ENCODE results near the gene N4BP2L1. TPM values are rescaled to one million over a fixed set of nuclear protein-coding genes. Genes with fewer than 3 reads are reported as not detected.
A peak's percentile ranks its signal among the peaks of the same experiment; 100 is the strongest.

Gene N4BP2L1
- total and polyA plus RNA-seq, 9 donors: 4.6 to 7.9 (median 6.4) TPM

DNA sequence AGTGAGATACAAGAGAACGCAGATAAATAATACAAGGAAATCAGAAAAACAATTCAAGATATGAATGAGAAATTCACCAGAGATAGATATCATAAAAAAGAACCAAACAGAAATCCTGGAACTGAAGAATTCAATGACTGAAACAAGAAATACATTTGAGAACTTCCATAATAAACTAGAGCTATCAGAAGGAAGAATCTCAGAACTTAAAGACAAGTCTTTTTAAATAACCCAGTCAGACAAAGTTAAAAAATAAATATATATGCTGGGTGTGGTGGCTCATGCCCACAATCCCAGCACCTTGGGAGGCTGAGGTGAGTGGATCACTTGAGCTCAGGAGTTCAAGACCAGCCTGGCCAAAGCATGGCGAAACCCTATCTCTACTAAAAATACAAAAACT lies 28.7 kb upstream of the N4BP2L1 start:
- Histone ChIP-seq H3K4me3 (ENCODE audit: low read length) (no peak overlapping the region), H3K9me3 (replicated peaks; ENCODE audit: control insufficient read depth, low read depth, low read length) (peaks cover 14% of the 10 kb centered on the region), H3K36me3 (ENCODE audit: control insufficient read depth, insufficient read depth, low read length) (no peaks in the 10 kb centered on the region), H3K4me1 (ENCODE audit: control insufficient read depth, insufficient read depth, low read length) (no peaks in the 10 kb centered on the region), H3K27me3 (ENCODE audit: control insufficient read depth, insufficient read depth, low read length) (no peaks in the 10 kb centered on the region), H3K27ac (ENCODE audit: low read length) (no peak overlapping the region)
- WGBS (ENCODE audit: insufficient coverage): no CpG with 5 or more reads among the region's 2 CpGs
- DNase-seq: no peak

DNA sequence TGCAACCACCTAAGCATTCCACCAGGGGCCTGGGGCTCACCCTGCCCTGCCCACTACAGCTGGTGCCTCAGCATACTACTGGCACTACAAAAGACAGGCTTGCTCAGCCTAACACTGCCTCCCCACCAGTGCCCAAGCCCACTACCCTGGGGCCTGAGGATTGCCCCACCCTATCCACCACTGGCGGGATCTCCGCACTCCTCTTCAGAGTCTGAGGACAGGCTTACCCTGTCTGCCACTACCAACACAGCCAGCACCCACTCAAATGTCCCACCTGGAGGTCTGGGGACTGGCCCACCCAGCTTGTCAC lies 27.6 kb upstream of the N4BP2L1 start:
- H3K27ac ChIP-seq (ENCODE audit: low read length): no peak overlapping the region
- H3K4me3 ChIP-seq (ENCODE audit: low read length): no peak overlapping the region
- no peak for DNase-seq
- peaks cover 16% of the 10 kb centered on the region for H3K9me3 ChIP-seq (replicated peaks; ENCODE audit: control insufficient read depth, low read depth, low read length)
- WGBS (ENCODE audit: insufficient coverage): 100% methylated on average over 1 of the region's 2 CpGs
- H3K4me1 ChIP-seq (ENCODE audit: control insufficient read depth, insufficient read depth, low read length): no peaks in the 10 kb centered on the region
- H3K36me3 ChIP-seq (ENCODE audit: control insufficient read depth, insufficient read depth, low read length): no peaks in the 10 kb centered on the region
- no peaks in the 10 kb centered on the region for H3K27me3 ChIP-seq (ENCODE audit: control insufficient read depth, insufficient read depth, low read length)

DNA sequence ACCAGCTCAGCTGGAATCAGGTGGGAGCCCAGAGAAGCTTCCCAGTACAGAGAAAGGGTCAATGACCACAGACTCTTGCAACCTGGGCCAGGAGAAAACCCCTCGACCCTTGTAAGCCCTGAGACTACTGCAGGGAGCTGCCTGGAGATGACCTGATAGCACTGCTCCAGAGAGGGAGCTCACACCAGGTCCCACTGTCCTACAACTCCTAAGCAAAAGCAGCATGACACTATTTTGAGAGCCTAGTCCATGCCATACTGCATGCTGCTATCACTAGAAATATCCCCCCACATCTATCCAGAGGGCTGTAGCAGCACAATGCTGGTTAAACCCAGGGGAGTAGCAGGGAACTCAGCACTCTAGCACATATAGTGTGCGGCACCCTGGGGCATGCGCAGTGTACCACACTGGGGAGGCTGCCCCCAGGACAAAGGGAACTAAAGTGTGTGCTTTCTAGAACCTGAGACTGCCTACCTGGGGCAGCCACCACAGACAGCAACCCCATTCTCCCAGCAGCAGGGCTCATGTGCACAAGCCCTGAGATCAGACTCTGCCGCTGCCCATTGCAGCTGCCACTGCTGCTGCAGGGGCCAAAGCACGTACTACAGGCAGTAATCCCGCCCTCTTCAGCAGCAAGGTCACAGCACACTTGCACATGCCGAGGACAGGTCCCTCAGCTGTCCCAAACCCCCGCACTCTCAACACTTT lies 27.1 kb upstream of the N4BP2L1 start:
- no peaks in the 10 kb centered on the region for H3K27me3 ChIP-seq (ENCODE audit: control insufficient read depth, insufficient read depth, low read length)
- no peak overlapping the region for H3K4me3 ChIP-seq (ENCODE audit: low read length)
- no peak overlapping the region for H3K27ac ChIP-seq (ENCODE audit: low read length)
- 79% methylated on average over 7 of the region's 8 CpGs for WGBS (ENCODE audit: insufficient coverage)
- peaks cover 14% of the 10 kb centered on the region for H3K9me3 ChIP-seq (replicated peaks; ENCODE audit: control insufficient read depth, low read depth, low read length)
- H3K36me3 ChIP-seq (ENCODE audit: control insufficient read depth, insufficient read depth, low read length): no peaks in the 10 kb centered on the region
- DNase-seq: no peak
- H3K4me1 ChIP-seq (ENCODE audit: control insufficient read depth, insufficient read depth, low read length): no peaks in the 10 kb centered on the region

DNA sequence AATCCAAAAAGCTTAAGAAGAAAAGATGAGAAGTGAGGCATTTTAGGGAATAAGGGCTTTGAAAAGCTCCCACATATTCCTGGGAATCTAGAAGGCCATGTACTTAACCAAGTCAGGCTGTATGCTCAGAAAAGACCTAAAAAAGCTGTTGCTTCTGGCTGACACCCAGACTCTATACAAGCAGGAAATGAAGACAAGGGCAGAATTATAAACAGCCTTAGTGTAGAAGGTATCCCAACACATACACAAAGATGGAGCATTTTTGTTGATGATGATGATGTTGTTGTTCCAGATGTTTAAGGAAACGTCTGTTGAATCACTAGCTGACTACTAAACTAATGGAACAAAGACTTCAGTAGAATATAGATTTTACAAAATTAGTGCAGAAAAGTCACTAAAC lies 26.1 kb upstream of the N4BP2L1 start:
- WGBS (ENCODE audit: insufficient coverage): no CpG with 5 or more reads among the region's 1 CpG

DNA sequence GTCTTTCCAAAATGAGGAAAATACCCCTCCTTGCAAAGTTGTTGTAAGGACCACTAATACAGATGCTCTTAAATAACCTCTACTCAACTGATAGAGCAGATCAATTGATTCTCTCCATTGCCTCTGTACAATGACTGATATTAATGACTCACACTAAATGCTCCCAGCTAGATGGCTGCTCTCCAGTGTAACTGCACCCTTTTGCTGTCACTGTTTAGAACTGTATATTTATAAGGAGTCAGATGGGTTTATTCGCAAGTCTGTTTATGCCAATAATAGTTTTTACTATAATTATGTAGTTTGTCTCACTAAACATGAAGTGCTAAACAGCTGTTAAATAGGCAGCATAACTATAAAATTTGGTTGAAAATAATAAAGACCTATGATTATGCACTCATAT lies 21.0 kb upstream of the N4BP2L1 start:
- no peak overlapping the region for H3K27ac ChIP-seq (ENCODE audit: low read length)
- no peaks in the 10 kb centered on the region for H3K4me1 ChIP-seq (ENCODE audit: control insufficient read depth, insufficient read depth, low read length)
- peaks cover 4% of the 10 kb centered on the region for H3K9me3 ChIP-seq (replicated peaks; ENCODE audit: control insufficient read depth, low read depth, low read length)
- no peak for DNase-seq
- no peaks in the 10 kb centered on the region for H3K36me3 ChIP-seq (ENCODE audit: control insufficient read depth, insufficient read depth, low read length)
- H3K27me3 ChIP-seq (ENCODE audit: control insufficient read depth, insufficient read depth, low read length): no peaks in the 10 kb centered on the region
- WGBS (ENCODE audit: insufficient coverage): no CpG with 5 or more reads among the region's 1 CpG
- H3K4me3 ChIP-seq (ENCODE audit: low read length): no peak overlapping the region

More for the DNA sequence above, 26.1 kb upstream of the N4BP2L1 start:
- no peaks in the 10 kb centered on the region for H3K36me3 ChIP-seq (ENCODE audit: control insufficient read depth, insufficient read depth, low read length)
- no peaks in the 10 kb centered on the region for H3K4me1 ChIP-seq (ENCODE audit: control insufficient read depth, insufficient read depth, low read length)
- DNase-seq: no peak
- H3K27me3 ChIP-seq (ENCODE audit: control insufficient read depth, insufficient read depth, low read length): no peaks in the 10 kb centered on the region
- no peak overlapping the region for H3K4me3 ChIP-seq (ENCODE audit: low read length)
- peaks cover 14% of the 10 kb centered on the region for H3K9me3 ChIP-seq (replicated peaks; ENCODE audit: control insufficient read depth, low read depth, low read length)
- H3K27ac ChIP-seq (ENCODE audit: low read length): no peak overlapping the region

DNA sequence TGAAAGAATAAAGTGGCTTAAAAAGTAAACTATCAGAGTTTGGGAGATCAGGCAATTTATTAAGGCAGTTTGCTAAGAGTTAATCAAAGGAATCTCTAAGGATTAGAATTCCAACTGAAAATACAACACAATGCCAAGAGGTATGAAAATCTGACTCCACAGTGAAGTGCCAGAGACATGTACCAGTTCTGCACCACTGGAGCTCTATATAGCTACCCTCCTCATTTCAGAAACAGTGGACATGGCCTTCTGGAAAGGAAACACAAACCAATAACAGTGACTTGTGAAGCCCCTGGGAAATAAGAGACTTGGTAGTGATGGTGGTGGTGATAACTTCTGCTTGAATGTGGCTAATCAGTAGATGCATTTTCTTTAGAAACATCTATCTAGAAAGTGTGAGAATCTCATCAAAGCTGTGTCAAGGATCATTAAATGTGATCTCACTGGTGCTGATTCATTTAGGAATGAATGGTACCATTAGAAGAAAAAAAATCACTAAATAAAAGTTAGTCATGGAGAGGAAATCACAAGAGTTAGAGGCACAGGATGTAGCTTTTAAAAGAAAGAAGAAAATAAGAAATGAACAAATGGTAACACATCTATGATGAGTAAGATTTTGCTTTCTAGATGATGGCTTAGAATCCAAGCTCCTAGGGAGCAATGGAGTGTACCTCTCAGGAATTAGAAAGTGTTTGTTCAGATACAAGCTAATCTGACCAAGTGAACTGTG lies 20.1 kb upstream of the N4BP2L1 start:
- no peak overlapping the region for H3K27ac ChIP-seq (ENCODE audit: low read length)
- no peaks in the 10 kb centered on the region for H3K4me1 ChIP-seq (ENCODE audit: control insufficient read depth, insufficient read depth, low read length)
- no peaks in the 10 kb centered on the region for H3K27me3 ChIP-seq (ENCODE audit: control insufficient read depth, insufficient read depth, low read length)
- H3K4me3 ChIP-seq (ENCODE audit: low read length): no peak overlapping the region
- no peak for DNase-seq
- no peaks in the 10 kb centered on the region for H3K36me3 ChIP-seq (ENCODE audit: control insufficient read depth, insufficient read depth, low read length)
- H3K9me3 ChIP-seq (replicated peaks; ENCODE audit: control insufficient read depth, low read depth, low read length): peaks cover 4% of the 10 kb centered on the region

DNA sequence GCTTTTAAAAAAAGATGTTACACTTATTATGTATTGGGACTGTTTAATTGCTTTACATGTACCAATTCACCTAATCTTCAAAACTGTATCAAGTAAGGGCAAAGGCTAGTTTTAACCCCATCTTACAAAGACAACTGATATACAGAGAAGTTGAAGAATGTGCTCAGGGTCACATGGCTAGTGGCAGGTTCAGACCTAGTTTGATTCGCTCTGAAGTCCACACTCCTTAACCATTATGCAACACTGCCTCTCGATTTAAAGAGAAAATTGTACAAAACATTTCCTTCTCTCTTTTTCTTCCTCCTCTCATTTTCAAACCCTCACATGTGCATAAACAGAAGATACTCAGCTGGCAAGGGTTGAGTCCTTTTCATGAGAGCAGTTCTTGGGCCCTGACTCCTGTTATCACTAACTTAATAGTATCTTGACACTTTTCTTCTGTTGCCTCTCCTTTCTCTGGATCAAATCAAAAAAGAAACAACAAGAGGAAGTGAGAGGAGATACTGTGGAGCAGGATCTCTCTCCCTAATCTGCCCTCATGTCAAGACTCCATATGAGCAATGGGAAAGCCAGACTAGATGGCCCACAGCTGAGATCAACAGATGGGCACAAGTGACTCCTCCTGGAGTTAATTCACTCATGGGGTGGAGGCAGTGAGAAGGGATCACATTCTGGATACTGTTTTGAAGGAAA lies 19.0 kb upstream of the N4BP2L1 start:
- no peak for DNase-seq
- Histone ChIP-seq H3K4me1 (ENCODE audit: control insufficient read depth, insufficient read depth, low read length) (no peaks in the 10 kb centered on the region), H3K36me3 (ENCODE audit: control insufficient read depth, insufficient read depth, low read length) (no peaks in the 10 kb centered on the region), H3K4me3 (ENCODE audit: low read length) (no peak overlapping the region), H3K27me3 (ENCODE audit: control insufficient read depth, insufficient read depth, low read length) (no peaks in the 10 kb centered on the region), H3K27ac (ENCODE audit: low read length) (no peak overlapping the region), H3K9me3 (replicated peaks; ENCODE audit: control insufficient read depth, low read depth, low read length) (peaks cover 4% of the 10 kb centered on the region)
- WGBS (ENCODE audit: insufficient coverage): 93% methylated on average over 2 of the region's 2 CpGs

DNA sequence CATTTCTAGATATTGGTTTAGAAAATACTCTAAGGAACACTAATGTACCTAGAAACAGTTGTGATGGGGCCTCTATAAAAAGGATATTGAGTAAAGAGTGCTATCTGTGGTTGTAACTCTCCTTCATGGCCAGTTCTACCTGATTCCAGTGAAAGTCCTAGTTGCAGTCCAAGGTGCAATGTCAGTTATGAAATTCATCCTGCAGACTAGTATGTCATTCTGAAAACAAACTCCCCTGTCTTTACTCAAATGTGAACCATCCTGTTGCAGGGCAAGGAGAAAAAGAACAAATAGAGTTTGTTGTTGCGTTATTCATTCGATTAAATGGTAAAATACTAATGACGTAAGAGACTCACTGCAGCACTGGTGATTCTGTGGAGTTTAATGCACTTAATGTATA lies 18.3 kb upstream of the N4BP2L1 start:
- Histone ChIP-seq H3K36me3 (ENCODE audit: control insufficient read depth, insufficient read depth, low read length) (no peaks in the 10 kb centered on the region), H3K9me3 (replicated peaks; ENCODE audit: control insufficient read depth, low read depth, low read length) (no peaks in the 10 kb centered on the region), H3K4me3 (ENCODE audit: low read length) (no peak overlapping the region), H3K4me1 (ENCODE audit: control insufficient read depth, insufficient read depth, low read length) (no peaks in the 10 kb centered on the region), H3K27me3 (ENCODE audit: control insufficient read depth, insufficient read depth, low read length) (no peaks in the 10 kb centered on the region), H3K27ac (ENCODE audit: low read length) (no peak overlapping the region)
- DNase-seq: no peak
- WGBS (ENCODE audit: insufficient coverage): no CpG with 5 or more reads among the region's 3 CpGs

DNA sequence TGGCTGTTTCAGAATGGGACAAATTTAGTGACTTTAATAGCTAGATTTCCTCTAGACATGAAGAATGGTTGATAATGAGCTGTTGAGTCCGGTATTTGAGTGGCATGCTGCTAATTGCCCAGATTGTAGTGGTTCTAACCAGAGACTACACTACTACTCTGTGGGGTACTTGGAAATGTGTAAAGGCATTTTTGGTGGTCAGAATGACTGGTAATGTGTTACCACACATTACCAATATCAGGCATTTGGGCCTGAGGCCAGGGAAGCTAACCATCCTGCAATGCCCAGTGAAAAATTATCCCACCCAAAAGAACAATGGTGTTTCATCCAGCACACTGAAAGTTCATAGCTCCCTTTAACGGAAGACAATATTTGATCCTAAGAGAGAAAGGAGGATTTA lies 17.5 kb upstream of the N4BP2L1 start:
- H3K36me3 ChIP-seq (ENCODE audit: control insufficient read depth, insufficient read depth, low read length): no peaks in the 10 kb centered on the region
- WGBS (ENCODE audit: insufficient coverage): no CpG with 5 or more reads among the region's 2 CpGs
- no peaks in the 10 kb centered on the region for H3K4me1 ChIP-seq (ENCODE audit: control insufficient read depth, insufficient read depth, low read length)
- no peaks in the 10 kb centered on the region for H3K9me3 ChIP-seq (replicated peaks; ENCODE audit: control insufficient read depth, low read depth, low read length)
- no peaks in the 10 kb centered on the region for H3K27me3 ChIP-seq (ENCODE audit: control insufficient read depth, insufficient read depth, low read length)
- no peak overlapping the region for H3K4me3 ChIP-seq (ENCODE audit: low read length)
- no peak for DNase-seq
- H3K27ac ChIP-seq (ENCODE audit: low read length): no peak overlapping the region

DNA sequence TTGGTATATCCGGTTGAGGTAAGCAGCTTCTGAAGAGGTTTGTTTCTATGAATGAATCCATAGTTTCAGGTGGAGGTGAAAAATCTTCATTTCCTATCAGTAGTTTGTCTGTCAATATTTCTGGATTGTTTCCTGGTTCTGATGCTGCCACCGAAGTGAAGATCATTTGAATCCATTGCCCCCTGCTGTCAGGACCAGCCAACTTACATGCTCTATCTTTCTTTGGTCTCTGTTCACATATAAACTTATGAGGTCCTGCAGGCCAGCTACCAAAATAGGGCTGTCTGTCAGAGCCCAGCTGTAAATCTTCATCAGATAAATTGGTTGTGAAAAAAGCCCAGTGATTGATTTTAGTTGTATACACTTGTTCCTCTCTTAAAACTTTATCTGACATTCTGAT lies 15.2 kb upstream of the N4BP2L1 start:
- DNase-seq: peak; percentile 27
- no peaks in the 10 kb centered on the region for H3K9me3 ChIP-seq (replicated peaks; ENCODE audit: control insufficient read depth, low read depth, low read length)
- H3K27ac ChIP-seq (ENCODE audit: low read length): no peak overlapping the region
- no peaks in the 10 kb centered on the region for H3K4me1 ChIP-seq (ENCODE audit: control insufficient read depth, insufficient read depth, low read length)
- no peak overlapping the region for H3K4me3 ChIP-seq (ENCODE audit: low read length)
- no CpG with 5 or more reads among the region's 2 CpGs for WGBS (ENCODE audit: insufficient coverage)
- no peaks in the 10 kb centered on the region for H3K27me3 ChIP-seq (ENCODE audit: control insufficient read depth, insufficient read depth, low read length)
- H3K36me3 ChIP-seq (ENCODE audit: control insufficient read depth, insufficient read depth, low read length): no peaks in the 10 kb centered on the region
